Adrenal gland (tissue), 5 donors: Measurements from ENCODE around the gene FSIP2.

Source experiments
- POLR2A ChIP-seq, 2 donors: fragments of 450-650 bp; IDR thresholded peaks; one replicate each; pipeline ENCODE4 v1.6.1; 2017; ENCODE audit warnings: antibody characterized with exemption in 2 of 2, mild to moderate bottlenecking in 2 of 2, moderate library complexity in 1 of 2
- TF ChIP-seq, protein P1 (sequence below), 6 experiments: fragments of 450-650 bp in 4 of 6; fragments of 200-600 bp in 2 of 6; sonication (generic) in 1 of 6; IDR thresholded peaks; 1 replicate in 5 of 6; 2 replicates in 1 of 6; pipeline versions ENCODE4 v1.5.1 to v1.8.0; 2016 to 2021; ENCODE audit warnings: antibody characterized with exemption in 6 of 6, mild to moderate bottlenecking in 2 of 6, moderate library complexity in 1 of 6
- donor health status: DM: no; HTN: no; CAD: no.

DNA sequence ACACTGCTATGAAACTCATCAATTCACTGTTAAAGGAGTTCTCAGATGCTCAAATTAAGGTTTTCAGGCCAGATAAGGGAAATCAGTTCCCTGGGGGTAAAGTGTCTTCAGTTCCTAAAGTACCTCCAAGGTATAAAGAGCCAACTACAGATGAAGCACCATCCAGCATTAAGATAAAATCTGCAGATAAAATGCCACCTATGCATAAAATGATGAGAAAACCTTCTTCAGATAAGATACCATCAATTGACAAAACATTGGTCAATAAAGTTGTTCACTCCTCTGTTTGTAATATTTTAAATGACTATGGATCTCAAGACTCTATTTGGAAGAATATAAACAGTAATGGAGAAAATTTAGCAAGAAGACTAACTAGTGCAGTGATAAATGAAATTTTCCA, 68.2 kb downstream of the FSIP2 start:
- TF ChIP-seq, protein P1, sequence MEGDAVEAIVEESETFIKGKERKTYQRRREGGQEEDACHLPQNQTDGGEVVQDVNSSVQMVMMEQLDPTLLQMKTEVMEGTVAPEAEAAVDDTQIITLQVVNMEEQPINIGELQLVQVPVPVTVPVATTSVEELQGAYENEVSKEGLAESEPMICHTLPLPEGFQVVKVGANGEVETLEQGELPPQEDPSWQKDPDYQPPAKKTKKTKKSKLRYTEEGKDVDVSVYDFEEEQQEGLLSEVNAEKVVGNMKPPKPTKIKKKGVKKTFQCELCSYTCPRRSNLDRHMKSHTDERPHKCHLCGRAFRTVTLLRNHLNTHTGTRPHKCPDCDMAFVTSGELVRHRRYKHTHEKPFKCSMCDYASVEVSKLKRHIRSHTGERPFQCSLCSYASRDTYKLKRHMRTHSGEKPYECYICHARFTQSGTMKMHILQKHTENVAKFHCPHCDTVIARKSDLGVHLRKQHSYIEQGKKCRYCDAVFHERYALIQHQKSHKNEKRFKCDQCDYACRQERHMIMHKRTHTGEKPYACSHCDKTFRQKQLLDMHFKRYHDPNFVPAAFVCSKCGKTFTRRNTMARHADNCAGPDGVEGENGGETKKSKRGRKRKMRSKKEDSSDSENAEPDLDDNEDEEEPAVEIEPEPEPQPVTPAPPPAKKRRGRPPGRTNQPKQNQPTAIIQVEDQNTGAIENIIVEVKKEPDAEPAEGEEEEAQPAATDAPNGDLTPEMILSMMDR (IDR thresholded peaks at IDR 0.05) = no peak
- TF ChIP-seq POLR2A (IDR thresholded peaks at IDR 0.05) = no peak
